Neuronal stem cell (in vitro differentiated cells): Measurements from ENCODE around the gene RNF220.

ENCODE experiments used
- DNase-seq: peaks from one replicate; pipeline ENCODE4 v3.0.0-alpha.2; 2013; ENCODE audit warnings: low spot score
- H2AFZ ChIP-seq: one replicate; pipeline ENCODE4 v1.6.1; 2013; ENCODE audit warnings: mild to moderate bottlenecking, low read length, inconsistent platforms
- H2AK5ac ChIP-seq: 2 replicates; pipeline ENCODE4 v1.6.1; 2013; ENCODE audit warnings: low read depth, mild to moderate bottlenecking, inconsistent platforms, low read length, moderate library complexity, mixed read lengths
- H2BK120ac ChIP-seq: 2 replicates; pipeline ENCODE4 v1.6.1; 2013; ENCODE audit warnings: low read depth, mild to moderate bottlenecking, inconsistent platforms, low read length, moderate library complexity, mixed read lengths
- H2BK12ac ChIP-seq: one replicate; pipeline ENCODE4 v1.6.1; 2013; ENCODE audit warnings: low read length, inconsistent platforms
- H2BK15ac ChIP-seq: 2 replicates; pipeline ENCODE4 v1.6.1; 2013; ENCODE audit warnings: mild to moderate bottlenecking, low read length, inconsistent platforms, mixed read lengths
- H2BK5ac ChIP-seq: one replicate; pipeline ENCODE4 v1.6.1; 2013; ENCODE audit warnings: inconsistent platforms, mild to moderate bottlenecking, low read length, moderate library complexity
- H3K14ac ChIP-seq: one replicate; pipeline ENCODE4 v1.6.1; 2013; ENCODE audit warnings: low read length, inconsistent platforms
- H3K18ac ChIP-seq: 2 replicates; pipeline ENCODE4 v1.6.1; 2013; ENCODE audit warnings: low read length, inconsistent platforms
- H3K23ac ChIP-seq: 2 replicates; pipeline ENCODE4 v1.6.1; 2013; ENCODE audit warnings: low read depth, mild to moderate bottlenecking, mixed read lengths, low read length, inconsistent platforms; ENCODE audit not compliant: poor library complexity
- H3K27ac ChIP-seq: replicated peaks from 3 replicates; pipeline ENCODE4 v1.5.1; 2013; ENCODE audit warnings: low read length, inconsistent platforms
- H3K27me3 ChIP-seq, 3 experiments: 2 replicates each; pipeline ENCODE4 v1.6.1; 2013; ENCODE audit warnings: low read length in 3 of 3, mild to moderate bottlenecking in 2 of 3, inconsistent platforms in 1 of 3, low read depth in 1 of 3, mixed read lengths in 1 of 3, moderate library complexity in 1 of 3; ENCODE audit not compliant: control insufficient read depth in 3 of 3, insufficient read depth in 3 of 3
- H3K36me3 ChIP-seq, 2 donors: replicated peaks in 1 of 2; 2 replicates each; pipeline ENCODE4 v1.6.1; 2013; ENCODE audit warnings: low read length in 2 of 2; ENCODE audit not compliant: control insufficient read depth in 2 of 2, insufficient read depth in 2 of 2
- H3K4ac ChIP-seq: 2 replicates; pipeline ENCODE4 v1.6.1; 2013; ENCODE audit warnings: inconsistent platforms, mild to moderate bottlenecking, low read length, moderate library complexity
- H3K4me1 ChIP-seq, 2 donors: 1 replicate in 1 of 2; 2 replicates in 1 of 2; pipeline ENCODE4 v1.6.1; 2013; ENCODE audit warnings: low read length in 2 of 2, low read depth in 1 of 2; ENCODE audit not compliant: control insufficient read depth in 2 of 2, insufficient read depth in 1 of 2
- H3K4me2 ChIP-seq: one replicate; pipeline ENCODE4 v1.6.1; 2013; ENCODE audit warnings: mild to moderate bottlenecking, low read length, inconsistent platforms; ENCODE audit not compliant: insufficient read depth, poor library complexity, severe bottlenecking
- H3K4me3 ChIP-seq, 2 donors: 2 replicates each; pipeline ENCODE4 v1.5.1; 2013; ENCODE audit warnings: low read length in 2 of 2, mild to moderate bottlenecking in 2 of 2, inconsistent platforms in 1 of 2, moderate library complexity in 1 of 2
- H3K79me1 ChIP-seq: one replicate; pipeline ENCODE4 v1.6.1; 2013; ENCODE audit warnings: low read depth, mild to moderate bottlenecking, inconsistent platforms, low read length, moderate library complexity
- H3K9ac ChIP-seq: one replicate; pipeline ENCODE4 v1.6.1; 2013; ENCODE audit warnings: mild to moderate bottlenecking, low read depth, low read length, inconsistent platforms; ENCODE audit not compliant: poor library complexity
- H3K9me3 ChIP-seq, 2 donors: replicated peaks in 1 of 2; 2 replicates each; pipeline versions ENCODE3 to v1.6.1; 2013; ENCODE audit warnings: low read length in 2 of 2, mild to moderate bottlenecking in 2 of 2, inconsistent platforms in 1 of 2, low read depth in 1 of 2, mixed read lengths in 1 of 2, moderate library complexity in 1 of 2; ENCODE audit not compliant: control insufficient read depth in 2 of 2, insufficient read depth in 1 of 2
- H4K8ac ChIP-seq: one replicate; pipeline ENCODE4 v1.6.1; 2013; ENCODE audit warnings: low read depth, mild to moderate bottlenecking, inconsistent platforms, low read length, moderate library complexity
- H4K91ac ChIP-seq: one replicate; pipeline ENCODE4 v1.6.1; 2013; ENCODE audit warnings: low read length, low read depth, mild to moderate bottlenecking, inconsistent platforms; ENCODE audit not compliant: poor library complexity
- WGBS, 2 donors: extraction: QIAGEN DNeasy Blood & Tissue Kit; methylation state at CpG; one replicate each; pipeline ENCODE4 v1.1.7; 2013; ENCODE audit warnings: missing lambda C conversion rate in 2 of 2, mixed read lengths in 1 of 2; ENCODE audit not compliant: insufficient read length in 2 of 2, insufficient replicate concordance in 1 of 2; ENCODE audit errors: extremely low coverage in 2 of 2; 5-methylcytosine and 5-hydroxymethylcytosine counted together

The RNF220 gene

GRCh38 chr1:44571712-44572571 lies 166.9 kb downstream of the RNF220 start:
- no peak overlapping the region for H4K8ac ChIP-seq
- no peak overlapping the region for H3K9ac ChIP-seq
- peaks cover 5 to 23% of the 10 kb centered on the region in 2 donors for H3K4me1 ChIP-seq
- H3K27ac ChIP-seq = no peak overlapping the region
- H3K4ac ChIP-seq = no peak overlapping the region
- no peak overlapping the region for H3K14ac ChIP-seq
- WGBS, 2 donors = 100% methylated on average over 1 of the region's 5 CpGs
- H4K91ac ChIP-seq = no peak overlapping the region
- H3K18ac ChIP-seq = no peak overlapping the region
- H2BK12ac ChIP-seq = no peak overlapping the region
- no peak overlapping the region for H3K4me2 ChIP-seq
- H2AFZ ChIP-seq = no peak overlapping the region
- H2BK15ac ChIP-seq = no peak overlapping the region
- H3K27me3 ChIP-seq = peaks cover 0 to 2% (median 0%) of the 10 kb centered on the region in 3 experiments
- peaks cover 0 to 26% of the 10 kb centered on the region in 2 donors for H3K36me3 ChIP-seq
- no peak overlapping the region for H2AK5ac ChIP-seq
- no peak overlapping the region for H2BK120ac ChIP-seq
- H3K23ac ChIP-seq = no peak overlapping the region
- H3K9me3 ChIP-seq = no peaks in the 10 kb centered on the region
- H2BK5ac ChIP-seq = no peak overlapping the region
- no peak for DNase-seq
- H3K4me3 ChIP-seq = no peak overlapping the region
- H3K79me1 ChIP-seq = no peaks in the 10 kb centered on the region

DNA sequence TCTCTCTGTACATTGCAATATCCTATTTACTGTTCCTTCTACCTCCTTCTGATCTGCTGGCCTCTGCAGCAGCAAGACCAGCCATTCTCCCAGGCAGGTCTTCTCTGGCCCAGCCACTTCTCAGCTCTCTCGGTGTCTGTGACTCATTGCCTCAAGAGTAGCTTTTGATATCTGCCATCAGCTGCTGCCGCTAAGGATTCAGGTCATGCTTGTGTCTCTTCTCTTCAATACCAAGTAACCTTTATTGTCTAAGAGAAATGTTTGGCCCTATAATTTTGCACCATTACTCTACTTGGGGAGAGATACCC lies 167.5 kb downstream of the RNF220 start:
- DNase-seq = no peak
- Histone ChIP-seq H2BK12ac (no peak overlapping the region), H3K27me3 (peaks cover 0 to 2% (median 0%) of the 10 kb centered on the region in 3 experiments), H3K23ac (no peak overlapping the region), H2BK120ac (no peak overlapping the region), H3K36me3 (peaks cover 0 to 22% of the 10 kb centered on the region in 2 donors), H2AFZ (no peak overlapping the region), H3K14ac (no peak overlapping the region), H4K8ac (no peak overlapping the region), H3K18ac (no peak overlapping the region), H2AK5ac (no peak overlapping the region), H3K4me3 (no peak overlapping the region), H2BK15ac (no peak overlapping the region), H3K4ac (no peak overlapping the region), H2BK5ac (no peak overlapping the region), H3K4me2 (no peak overlapping the region), H3K4me1 (peaks cover 5 to 25% of the 10 kb centered on the region in 2 donors), H3K9me3 (no peaks in the 10 kb centered on the region), H3K9ac (no peak overlapping the region), H3K79me1 (no peaks in the 10 kb centered on the region), H3K27ac (no peak overlapping the region), H4K91ac (no peak overlapping the region)
- no CpG with 5 or more reads among the region's 2 CpGs for WGBS, 2 donors

DNA sequence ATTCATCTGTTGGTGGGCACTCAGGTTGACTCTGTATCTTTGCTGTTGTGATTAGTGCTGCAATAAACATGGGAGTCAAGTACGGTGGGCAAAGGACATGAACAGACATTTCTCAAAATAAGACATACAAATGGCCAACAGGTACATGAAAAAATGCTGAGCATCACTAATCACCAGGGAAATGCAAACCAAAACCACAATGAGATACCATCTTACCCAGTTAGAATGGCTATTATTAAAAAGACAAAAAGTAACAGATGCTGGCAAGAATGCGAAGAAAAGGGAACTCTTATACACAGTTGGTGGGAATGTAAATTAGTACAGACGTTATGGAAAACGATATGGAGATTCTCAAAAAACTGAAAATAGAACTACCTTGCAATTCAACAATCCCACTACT lies 170.3 kb downstream of the RNF220 start:
- Histone ChIP-seq H3K14ac (no peak overlapping the region), H2AK5ac (no peak overlapping the region), H2BK15ac (no peak overlapping the region), H3K18ac (no peak overlapping the region), H3K27me3 (peaks cover 0 to 3% (median 0%) of the 10 kb centered on the region in 3 experiments), H3K9me3 (no peaks in the 10 kb centered on the region), H3K79me1 (no peaks in the 10 kb centered on the region), H2AFZ (no peak overlapping the region), H3K23ac (no peak overlapping the region), H3K4me2 (no peak overlapping the region), H3K36me3 (peaks cover 0 to 23% of the 10 kb centered on the region in 2 donors), H3K4me3 (no peak overlapping the region), H3K9ac (no peak overlapping the region), H3K27ac (no peak overlapping the region), H2BK5ac (no peak overlapping the region), H4K8ac (no peak overlapping the region), H4K91ac (no peak overlapping the region), H3K4me1 (peaks cover 5 to 25% of the 10 kb centered on the region in 2 donors), H3K4ac (no peak overlapping the region), H2BK12ac (no peak overlapping the region), H2BK120ac (no peak overlapping the region)
- no peak for DNase-seq
- WGBS, 2 donors = no CpG with 5 or more reads among the region's 4 CpGs

GRCh38 chr1:44576456-44577150 lies 171.5 kb downstream of the RNF220 start:
- Histone ChIP-seq H3K4me3 (no peak overlapping the region), H3K9me3 (no peaks in the 10 kb centered on the region), H2BK12ac (no peak overlapping the region), H3K4me2 (no peak overlapping the region), H4K8ac (no peak overlapping the region), H2BK120ac (no peak overlapping the region), H3K9ac (no peak overlapping the region), H3K23ac (no peak overlapping the region), H2AK5ac (no peak overlapping the region), H3K4me1 (peaks cover 5 to 25% of the 10 kb centered on the region in 2 donors), H2BK15ac (no peak overlapping the region), H3K36me3 (peaks cover 0 to 30% of the 10 kb centered on the region in 2 donors), H4K91ac (no peak overlapping the region), H2AFZ (no peak overlapping the region), H2BK5ac (no peak overlapping the region), H3K14ac (no peak overlapping the region), H3K18ac (no peak overlapping the region), H3K79me1 (no peaks in the 10 kb centered on the region), H3K27me3 (peaks cover 0 to 4% (median 0%) of the 10 kb centered on the region in 3 experiments), H3K27ac (no peak overlapping the region), H3K4ac (no peak overlapping the region)
- no CpG with 5 or more reads among the region's 5 CpGs for WGBS, 2 donors
- no peak for DNase-seq
